Stimulated activated CD4-positive, alpha-beta T cell treated with anti-CD3 and anti-CD28 coated beads, Interleukin-1b, Interleukin-23, amount 100 ng/mL, for 24 hours (primary cell): Measurements from ENCODE around the gene MCOLN1.
A peak's percentile ranks its signal among the peaks of the same experiment; 100 is the strongest.

ENCODE experiments used
- DNase-seq, 4 experiments: peaks; one replicate each; pipeline ENCODE4 v3.0.0-alpha.2; 2020; ENCODE audit warnings: low read depth in 4 of 4, low spot score in 1 of 4

The MCOLN1 gene

GRCh38 chr19:7522072-7522922 is at the start of gene MCOLN1:
Gene MCOLN1, plus strand, starts transcription at chr19:7522624. Its CDS starts 127 bp downstream, at chr19:7522751.
- DNase-seq, result peak; percentile 99 to 100 (median 100)

- no peak for DNase-seq
Observed at GRCh38 chr19:7475665-7476064, 46.8 kb upstream of the MCOLN1 start.

- DNase-seq, result no peak
Observed at GRCh38 chr19:7476241-7476640, 46.2 kb upstream of the MCOLN1 start.

- DNase-seq, result no peak
Observed at GRCh38 chr19:7476777-7477494, 45.5 kb upstream of the MCOLN1 start.

- no peak for DNase-seq
Observed at GRCh38 chr19:7477758-7478157, 44.7 kb upstream of the MCOLN1 start.

GRCh38 chr19:7478173-7478842 is 44.1 kb upstream of the MCOLN1 start:
- DNase-seq, result no peak

- DNase-seq, result no peak
Observed at GRCh38 chr19:7478843-7479227, 43.6 kb upstream of the MCOLN1 start.

GRCh38 chr19:7480222-7480969 is 42.0 kb upstream of the MCOLN1 start:
- no peak for DNase-seq

GRCh38 chr19:7480970-7481255 is 41.5 kb upstream of the MCOLN1 start:
- no peak for DNase-seq

- no peak for DNase-seq
Observed at GRCh38 chr19:7482584-7483439, 39.6 kb upstream of the MCOLN1 start.

- DNase-seq, result no peak
Observed at GRCh38 chr19:7483720-7484201, 38.7 kb upstream of the MCOLN1 start.

- DNase-seq, result no peak
Observed at GRCh38 chr19:7486923-7487322, 35.5 kb upstream of the MCOLN1 start.

GRCh38 chr19:7488736-7489353 is 33.6 kb upstream of the MCOLN1 start, which contains the start of gene PEX11G:
Gene PEX11G, minus strand, starts transcription at chr19:7489035. Its CDS starts 25 bp downstream, at chr19:7489010.
- DNase-seq, result peak; percentile 74 to 87 (median 84)

GRCh38 chr19:7489609-7490044 is 32.8 kb upstream of the MCOLN1 start:
- no peak for DNase-seq

GRCh38 chr19:7492142-7492541 is 30.3 kb upstream of the MCOLN1 start:
- peak in 1 of 4 experiments; percentile 47 for DNase-seq

GRCh38 chr19:7492558-7492957 is 29.9 kb upstream of the MCOLN1 start:
- DNase-seq, result no peak

GRCh38 chr19:7494416-7495098 is 27.9 kb upstream of the MCOLN1 start:
- DNase-seq, result no peak

- no peak for DNase-seq
Observed at GRCh38 chr19:7497292-7497691, 25.1 kb upstream of the MCOLN1 start.
